Activated B cell treated with CpG ODN at 0.5 μM for 24 hours (primary cell): ENCODE data around the gene ITM2B. TPM values are rescaled to one million over a fixed set of nuclear protein-coding genes. Genes with fewer than 3 reads are reported as not detected.
"Not testable (repeated sequence)": the region's sequence is repeated elsewhere in the genome, so short reads cannot be mapped to it uniquely, and the experiment has no call there.

Experiments
- ATAC-seq: fragments of 200-7000 bp; cut with Tn5 transposase; one replicate; pipeline ENCODE4 v1.10.0; 2021; ENCODE audit warnings: low read depth, mild to moderate bottlenecking, moderate library complexity
- CTCF ChIA-PET: fragments of 350-600 bp; sonication (Branson Sonifier 250); formaldehyde crosslinking; loops from one replicate; lab custom pipeline; 2021; ENCODE audit warnings: antibody characterized with exemption; lab: Charles Lee
- POLR2A ChIA-PET: fragments of 350-600 bp; sonication (Branson Sonifier 250); formaldehyde crosslinking; loops from one replicate; lab custom pipeline; 2021; ENCODE audit warnings: antibody characterized with exemption; lab: Charles Lee
- DNase-seq: peaks from one replicate; pipeline ENCODE4 v3.0.0; 2022
- H3K27ac Mint-ChIP-seq: one replicate; pipeline ENCODE4 v1.8.0; 2020; ENCODE audit warnings: mixed read lengths
- H3K27me3 Mint-ChIP-seq: one replicate; pipeline ENCODE4 v1.8.0; 2021; ENCODE audit warnings: mixed read lengths
- H3K36me3 Mint-ChIP-seq: one replicate; pipeline ENCODE4 v1.8.0; 2021; ENCODE audit warnings: low read depth, mixed read lengths
- H3K4me1 Mint-ChIP-seq: one replicate; pipeline ENCODE4 v1.8.0; 2021; ENCODE audit warnings: mixed read lengths
- H3K4me3 Mint-ChIP-seq: one replicate; pipeline ENCODE4 v1.8.0; 2020; ENCODE audit warnings: mild to moderate bottlenecking, mixed read lengths
- H3K9me3 Mint-ChIP-seq: one replicate; pipeline ENCODE4 v1.8.0; 2020; ENCODE audit warnings: mixed read lengths
- CTCF ChIP-seq: fragments of 200-600 bp; IDR thresholded peaks from one replicate; pipeline ENCODE4 v1.8.0; 2022; ENCODE audit warnings: antibody characterized with exemption, mild to moderate bottlenecking
- intact Hi-C: fragments of 100-400 bp; cut with micrococcal nuclease; formaldehyde crosslinking; loops from one replicate; pipeline ENCODE4 v1.15.1; 2024
- total RNA-seq: library from RNA; stranded (reverse); gene quantifications from 2 replicates; pipeline ENCODE4 v1.2.3, GENCODE V29; 2022

ITM2B gene
- total RNA-seq, 1 donor from 2014 or later = 102 TPM

GRCh38 chr13:48235341-48236135 is 2.5 kb downstream of the ITM2B start:
- Mint-ChIP-seq H3K4me1 (peaks cover 60% of the 10 kb centered on the region), H3K4me3 (peak overlapping the region; percentile 74), H3K27ac (peak overlapping the region; percentile 84), H3K36me3 (peaks cover 21% of the 10 kb centered on the region), H3K9me3 (no peaks in the 10 kb centered on the region), H3K27me3 (peaks cover 1% of the 10 kb centered on the region)
- no peak for TF ChIP-seq CTCF
- CTCF ChIA-PET = interaction anchor here (0.6 to 2.2 kb wide), 7 partner anchors 77 to 533 kb away, joined by 3 to 9 read pairs (median 6); partner anchors contain the start of gene MED4
- ATAC-seq (no peak), DNase-seq (no peak)
- POLR2A ChIA-PET = interaction anchor here (0.7 to 4.4 kb wide), 8 partner anchors 41 to 344 kb away, joined by 3 to 38 read pairs (median 4); partner anchors contain the start of genes MED4 and RB1
- intact Hi-C loops = loop anchor here (1.0 to 5.0 kb wide), 5 partner anchors 15 to 327 kb away; no protein-coding TSS in a partner anchor

- H3K4me1 Mint-ChIP-seq = peaks cover 69% of the 10 kb centered on the region
- DNase-seq (no peak), ATAC-seq (no peak)
- H3K27ac Mint-ChIP-seq = peak overlapping the region; percentile 47
- CTCF ChIA-PET = interaction anchor here (2.2 kb wide), 1 partner anchor 343 kb away, joined by 9 read pairs; no protein-coding TSS in a partner anchor
- H3K4me3 Mint-ChIP-seq = peak overlapping the region; percentile 21
- H3K9me3 Mint-ChIP-seq = no peaks in the 10 kb centered on the region
- intact Hi-C loops = loop anchor here (5.0 kb wide), 1 partner anchor 326 kb away; no protein-coding TSS in a partner anchor
- no peaks in the 10 kb centered on the region for H3K27me3 Mint-ChIP-seq
- TF ChIP-seq CTCF = no peak
- peaks cover 30% of the 10 kb centered on the region for H3K36me3 Mint-ChIP-seq
- POLR2A ChIA-PET = interaction anchor here (0.6 to 4.4 kb wide), 3 partner anchors 13 to 67 kb away, joined by 3 to 38 read pairs (median 8); partner anchors contain the start of gene RB1
Measured at GRCh38 chr13:48236528-48237353, 3.7 kb downstream of the ITM2B start.

DNA sequence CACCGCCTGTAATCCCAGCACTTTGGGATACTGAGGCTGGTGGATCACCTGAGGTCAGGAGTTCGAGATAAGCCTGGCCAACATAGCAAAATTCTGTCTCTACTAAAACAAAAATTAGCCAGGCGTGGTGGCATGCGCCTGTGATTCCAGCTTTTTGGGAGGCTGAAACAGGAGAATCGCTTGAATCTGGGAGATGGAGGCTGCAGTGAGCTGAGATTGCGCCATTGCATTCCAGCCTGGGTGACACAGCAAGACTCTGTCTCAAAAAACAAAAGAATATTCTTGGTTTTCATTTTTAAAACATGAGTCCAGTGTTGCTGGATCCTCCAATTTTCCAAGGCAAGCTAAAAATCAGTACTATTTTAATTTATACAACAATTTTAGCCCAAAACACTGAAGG is 6.4 kb downstream of the ITM2B start:
- Mint-ChIP-seq H3K36me3 (peaks cover 30% of the 10 kb centered on the region), H3K4me1 (peaks cover 70% of the 10 kb centered on the region)
- H3K9me3 Mint-ChIP-seq, ATAC-seq, H3K27me3 Mint-ChIP-seq, H3K27ac Mint-ChIP-seq, DNase-seq, POLR2A ChIA-PET, H3K4me3 Mint-ChIP-seq: not testable (repeated sequence)
- intact Hi-C loops = loop anchor here (5.0 kb wide), 1 partner anchor 323 kb away; no protein-coding TSS in a partner anchor
- CTCF ChIA-PET = interaction anchor here (1.0 to 1.4 kb wide), 2 partner anchors 55 to 341 kb away, joined by 3 read pairs; no protein-coding TSS in a partner anchor

GRCh38 chr13:48241651-48242050 is 8.6 kb downstream of the ITM2B start:
- ChIA-PET CTCF (interaction anchor here (1.4 kb wide), 1 partner anchor 115 kb away, joined by 5 read pairs; no protein-coding TSS in a partner anchor), POLR2A (interaction anchor here (1.0 kb wide), 1 partner anchor 9 kb away, joined by 4 read pairs; the partner anchor contains the start of gene ITM2B)
- ATAC-seq (no peak), DNase-seq (no peak)
- H3K4me3 Mint-ChIP-seq = no peak overlapping the region
- H3K27ac Mint-ChIP-seq = no peak overlapping the region
- TF ChIP-seq CTCF = no peak
- no peaks in the 10 kb centered on the region for H3K9me3 Mint-ChIP-seq
- peaks cover 34% of the 10 kb centered on the region for H3K36me3 Mint-ChIP-seq
- H3K27me3 Mint-ChIP-seq = no peaks in the 10 kb centered on the region
- H3K4me1 Mint-ChIP-seq = peaks cover 57% of the 10 kb centered on the region
- intact Hi-C loops = loop anchor here (2.0 kb wide), 1 partner anchor 15 kb away; no protein-coding TSS in a partner anchor

DNA sequence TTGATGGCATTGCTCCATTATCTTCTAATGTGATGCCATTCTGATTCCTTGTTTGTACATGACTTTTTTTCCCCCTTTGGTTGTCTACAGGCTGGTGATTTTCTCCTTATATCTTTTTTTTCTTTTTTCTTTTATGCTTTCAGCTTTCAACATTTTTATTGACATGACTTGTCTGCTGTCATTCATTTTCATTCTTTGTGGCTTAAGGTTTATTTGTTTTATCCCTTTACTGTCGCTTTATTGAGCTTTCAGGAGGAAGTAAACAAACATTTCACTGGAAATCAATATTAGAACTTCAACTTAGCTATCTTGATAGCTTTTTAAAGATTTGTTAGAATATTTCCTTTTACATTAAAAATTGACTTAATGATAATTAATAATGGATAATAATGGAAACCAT is 9.7 kb downstream of the ITM2B start:
- Mint-ChIP-seq H3K27ac (no peak overlapping the region), H3K27me3 (no peaks in the 10 kb centered on the region), H3K4me3 (no peak overlapping the region), H3K9me3 (no peaks in the 10 kb centered on the region), H3K36me3 (peaks cover 34% of the 10 kb centered on the region), H3K4me1 (peaks cover 47% of the 10 kb centered on the region)
- intact Hi-C loops = loop anchor here (2.0 kb wide), 1 partner anchor 14 kb away; no protein-coding TSS in a partner anchor
- ATAC-seq (no peak), DNase-seq (no peak)
- no peak for TF ChIP-seq CTCF
- ChIA-PET CTCF (no interaction called here), POLR2A (interaction anchor here (2.0 kb wide), 1 partner anchor 62 kb away, joined by 5 read pairs; no protein-coding TSS in a partner anchor)
